ENCODE measurements around the gene CCDC24. TPM values are rescaled to one million over a fixed set of nuclear protein-coding genes. Genes with fewer than 3 reads are reported as not detected.

Gene CCDC24
- total RNA-seq, 1 experiment from 2014 or later: 11.8 TPM

DNA sequence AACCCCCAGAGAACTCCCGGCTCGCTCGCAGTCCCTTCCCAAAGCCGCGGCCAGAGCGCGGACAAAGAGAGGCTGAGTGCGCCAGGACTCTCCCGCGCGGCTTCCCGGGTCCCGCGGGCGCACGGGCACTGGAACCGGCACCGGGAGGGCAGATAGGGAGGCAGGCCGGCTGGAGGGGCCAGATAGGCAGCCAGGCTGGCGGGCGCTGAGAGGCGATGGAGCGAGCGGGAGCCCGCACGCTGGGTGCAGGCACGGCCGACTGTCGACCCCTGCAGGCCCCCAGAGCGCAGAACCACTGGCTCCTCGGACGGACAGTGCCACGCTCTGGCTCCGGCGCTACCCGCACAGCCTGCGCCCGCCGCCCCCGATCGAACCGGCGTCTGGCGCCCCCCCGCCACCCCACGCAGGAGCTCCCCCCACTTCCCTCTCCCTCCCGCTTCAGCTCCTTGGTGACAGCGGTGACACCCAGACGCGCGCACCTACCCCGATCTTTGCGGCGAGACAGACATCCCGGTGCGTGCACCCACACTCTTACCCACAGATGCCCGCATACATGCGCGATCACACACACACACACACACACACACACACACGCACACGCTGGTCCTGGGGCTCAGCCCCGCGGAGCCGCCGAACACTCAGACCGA is 39.3 kb downstream of the CCDC24 start:
- Histone ChIP-seq H3K23ac (ENCODE audit: insufficient read length, low read depth, low read length) (no peak overlapping the region), H2AFZ (ENCODE audit: low read length) (no peak overlapping the region), H3K79me2 (ENCODE audit: insufficient read depth, low read length) (no peaks in the 10 kb centered on the region), H3K27ac (ENCODE audit: insufficient read length, low read depth, low read length) (no peak overlapping the region), H2BK12ac (ENCODE audit: insufficient read length, low read depth, low read length) (no peak overlapping the region), H3T11ph (ENCODE audit: low read length) (no peak overlapping the region), H2AK5ac (ENCODE audit: insufficient read length, low read length) (no peak overlapping the region), H3K18ac (ENCODE audit: insufficient read length, low read depth, low read length) (peak overlapping the region; percentile 64), H4K5ac (ENCODE audit: insufficient read length, low read depth, low read length) (no peak overlapping the region), H4K8ac (replicated peaks; ENCODE audit: insufficient read length, low read depth, low read length) (no peak overlapping the region), H2BK15ac (ENCODE audit: low read depth, low read length) (no peak overlapping the region), H3K4ac (ENCODE audit: low read depth, low read length) (no peak overlapping the region), H3K56ac (ENCODE audit: insufficient read length, low read depth, low read length) (no peak overlapping the region), H2BK120ac (ENCODE audit: low read depth, low read length, poor library complexity, severe bottlenecking) (no peak overlapping the region), H4K20me1 (ENCODE audit: control insufficient read depth, insufficient read depth, insufficient read length) (no peaks in the 10 kb centered on the region), H3K4me1 (ENCODE audit: insufficient read depth, low read length) (peaks cover 9% of the 10 kb centered on the region; the same call in 1 of the 2 replicates), H3K4me2 (ENCODE audit: insufficient read depth, insufficient read length, low read length) (peak overlapping the region; percentile 42), H3K79me1 (ENCODE audit: insufficient read depth, low read depth, low read length, poor library complexity, severe bottlenecking) (no peaks in the 10 kb centered on the region), H3K9ac (ENCODE audit: extremely low read depth, insufficient read length, low read length) (peak overlapping the region; percentile 68), H3K9me3 (ENCODE audit: control insufficient read depth, low read depth, low read length) (no peaks in the 10 kb centered on the region), H2BK20ac (ENCODE audit: low read depth, low read length, poor library complexity, severe bottlenecking) (no peak overlapping the region), H3K14ac (ENCODE audit: insufficient read depth, low read length) (peak overlapping the region; percentile 82; the same call in 1 of the 2 replicates), H2BK5ac (ENCODE audit: insufficient read length, low read length) (no peak overlapping the region), H3K23me2 (ENCODE audit: insufficient read length, low read depth, low read length, poor library complexity, severe bottlenecking) (peaks cover 7% of the 10 kb centered on the region), H3K27me3 (ENCODE audit: insufficient read depth, low read length) (no peaks in the 10 kb centered on the region), H4K91ac (ENCODE audit: insufficient read length, low read depth, low read length) (no peak overlapping the region)
- H3K4me1 Mint-ChIP-seq: peaks cover 41 to 42% of the 10 kb centered on the region in 2 experiments
- peak overlapping the region; percentile 91 to 96 for H3K4me3 Mint-ChIP-seq
- H3K27me3 Mint-ChIP-seq (ENCODE audit: low read depth): peaks cover 7% of the 10 kb centered on the region
- H3K9me3 Mint-ChIP-seq: no peaks in the 10 kb centered on the region
- peaks cover 4 to 16% (median 5%) of the 10 kb centered on the region in 3 experiments; a peak in 3 of 7 replicates for H3K36me3 Mint-ChIP-seq (ENCODE audit: insufficient read depth in 1 of 3, low read depth in 3 of 3)
- peak; percentile 70 for DNase-seq
- H3K27ac Mint-ChIP-seq: peak overlapping the region; percentile 72 to 98 (median 83); a peak in 6 of 7 replicates
- WGBS (ENCODE audit: extremely low coverage, insufficient read length, low lambda C conversion rate): no CpG with 5 or more reads among the region's 66 CpGs
- TF ChIP-seq CTCF (conservative IDR thresholded peaks at IDR 0.05): peak; percentile 45; the same call in 2 of the 3 replicates

All from H9 (cell line).